Measurements from ENCODE around the gene PALMD. TPM values are rescaled to one million over a fixed set of nuclear protein-coding genes. Genes with fewer than 3 reads are reported as not detected.

The PALMD gene
- total RNA-seq, 1 experiment from 2014 or later: 0.05 TPM

DNA sequence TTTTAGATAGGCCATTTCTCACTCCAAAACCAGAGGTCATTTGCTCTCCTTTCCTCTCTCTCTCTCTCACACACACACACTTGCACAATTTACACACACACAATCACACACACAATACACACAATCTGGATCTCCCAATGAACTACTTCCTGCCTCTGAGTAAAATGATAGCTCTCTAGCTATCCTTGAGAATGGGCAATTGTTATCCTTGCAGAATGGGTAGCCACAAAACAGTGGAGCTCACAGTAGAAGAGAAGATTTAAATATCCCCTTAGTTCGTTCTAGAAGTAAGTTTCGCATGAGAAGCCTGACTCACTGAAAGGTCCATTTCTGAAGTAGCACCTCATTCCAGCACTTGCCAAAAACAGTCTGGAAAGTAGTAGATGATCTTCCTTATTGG, 17.6 kb downstream of the PALMD start:
- H3K27ac ChIP-seq (ENCODE audit: low read length): no peak overlapping the region
- TF ChIP-seq TCF7L2 (IDR thresholded peaks at IDR 0.05; ENCODE audit: low read depth, low read length): no peak
- TF ChIP-seq, protein P1, sequence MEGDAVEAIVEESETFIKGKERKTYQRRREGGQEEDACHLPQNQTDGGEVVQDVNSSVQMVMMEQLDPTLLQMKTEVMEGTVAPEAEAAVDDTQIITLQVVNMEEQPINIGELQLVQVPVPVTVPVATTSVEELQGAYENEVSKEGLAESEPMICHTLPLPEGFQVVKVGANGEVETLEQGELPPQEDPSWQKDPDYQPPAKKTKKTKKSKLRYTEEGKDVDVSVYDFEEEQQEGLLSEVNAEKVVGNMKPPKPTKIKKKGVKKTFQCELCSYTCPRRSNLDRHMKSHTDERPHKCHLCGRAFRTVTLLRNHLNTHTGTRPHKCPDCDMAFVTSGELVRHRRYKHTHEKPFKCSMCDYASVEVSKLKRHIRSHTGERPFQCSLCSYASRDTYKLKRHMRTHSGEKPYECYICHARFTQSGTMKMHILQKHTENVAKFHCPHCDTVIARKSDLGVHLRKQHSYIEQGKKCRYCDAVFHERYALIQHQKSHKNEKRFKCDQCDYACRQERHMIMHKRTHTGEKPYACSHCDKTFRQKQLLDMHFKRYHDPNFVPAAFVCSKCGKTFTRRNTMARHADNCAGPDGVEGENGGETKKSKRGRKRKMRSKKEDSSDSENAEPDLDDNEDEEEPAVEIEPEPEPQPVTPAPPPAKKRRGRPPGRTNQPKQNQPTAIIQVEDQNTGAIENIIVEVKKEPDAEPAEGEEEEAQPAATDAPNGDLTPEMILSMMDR (IDR thresholded peaks at IDR 0.05): no peak
- no peak for TF ChIP-seq SIN3A (IDR thresholded peaks at IDR 0.05; ENCODE audit: borderline replicate concordance, insufficient read depth, low read depth, low read length)
- TF ChIP-seq, protein P2, sequence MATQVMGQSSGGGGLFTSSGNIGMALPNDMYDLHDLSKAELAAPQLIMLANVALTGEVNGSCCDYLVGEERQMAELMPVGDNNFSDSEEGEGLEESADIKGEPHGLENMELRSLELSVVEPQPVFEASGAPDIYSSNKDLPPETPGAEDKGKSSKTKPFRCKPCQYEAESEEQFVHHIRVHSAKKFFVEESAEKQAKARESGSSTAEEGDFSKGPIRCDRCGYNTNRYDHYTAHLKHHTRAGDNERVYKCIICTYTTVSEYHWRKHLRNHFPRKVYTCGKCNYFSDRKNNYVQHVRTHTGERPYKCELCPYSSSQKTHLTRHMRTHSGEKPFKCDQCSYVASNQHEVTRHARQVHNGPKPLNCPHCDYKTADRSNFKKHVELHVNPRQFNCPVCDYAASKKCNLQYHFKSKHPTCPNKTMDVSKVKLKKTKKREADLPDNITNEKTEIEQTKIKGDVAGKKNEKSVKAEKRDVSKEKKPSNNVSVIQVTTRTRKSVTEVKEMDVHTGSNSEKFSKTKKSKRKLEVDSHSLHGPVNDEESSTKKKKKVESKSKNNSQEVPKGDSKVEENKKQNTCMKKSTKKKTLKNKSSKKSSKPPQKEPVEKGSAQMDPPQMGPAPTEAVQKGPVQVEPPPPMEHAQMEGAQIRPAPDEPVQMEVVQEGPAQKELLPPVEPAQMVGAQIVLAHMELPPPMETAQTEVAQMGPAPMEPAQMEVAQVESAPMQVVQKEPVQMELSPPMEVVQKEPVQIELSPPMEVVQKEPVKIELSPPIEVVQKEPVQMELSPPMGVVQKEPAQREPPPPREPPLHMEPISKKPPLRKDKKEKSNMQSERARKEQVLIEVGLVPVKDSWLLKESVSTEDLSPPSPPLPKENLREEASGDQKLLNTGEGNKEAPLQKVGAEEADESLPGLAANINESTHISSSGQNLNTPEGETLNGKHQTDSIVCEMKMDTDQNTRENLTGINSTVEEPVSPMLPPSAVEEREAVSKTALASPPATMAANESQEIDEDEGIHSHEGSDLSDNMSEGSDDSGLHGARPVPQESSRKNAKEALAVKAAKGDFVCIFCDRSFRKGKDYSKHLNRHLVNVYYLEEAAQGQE (IDR thresholded peaks at IDR 0.05; ENCODE audit: insufficient read depth in 1 of 2, low read depth in 2 of 2, low read length in 1 of 2): no peak
- TF ChIP-seq POLR2AphosphoS5 (IDR thresholded peaks at IDR 0.05; ENCODE audit: low read depth, low read length): no peak
- ChIA-PET CTCF (no interaction called here), POLR2A (no interaction called here)
- in situ Hi-C loops (cut with HindIII; ENCODE audit: low pct_unique_long_range_greater_than_20kb, low sequenced_read_pairs) (no loop called here), intact Hi-C loops (cut with micrococcal nuclease; ENCODE audit: unreplicated experiment) (no loop called here)
- H3K9me3 ChIP-seq (ENCODE audit: control insufficient read depth, insufficient read depth, low read depth, low read length): no peaks in the 10 kb centered on the region
- no peaks in the 10 kb centered on the region for H3K36me3 ChIP-seq (ENCODE audit: control insufficient read depth, insufficient read depth, low read length)
- no peak overlapping the region for H3K4me3 ChIP-seq (ENCODE audit: low read depth in 2 of 2, low read length in 2 of 2)
- ATAC-seq (no peak), DNase-seq (ENCODE audit: low read depth, low spot score) (no peak)
- no peaks in the 10 kb centered on the region for H3K27me3 ChIP-seq (ENCODE audit: control insufficient read depth, insufficient read depth, low read length)
- BruUV-seq (replicated peaks): no TSS peak
- no peaks in the 10 kb centered on the region for H3K4me1 ChIP-seq (ENCODE audit: control insufficient read depth, insufficient read depth, low read length)

DNA sequence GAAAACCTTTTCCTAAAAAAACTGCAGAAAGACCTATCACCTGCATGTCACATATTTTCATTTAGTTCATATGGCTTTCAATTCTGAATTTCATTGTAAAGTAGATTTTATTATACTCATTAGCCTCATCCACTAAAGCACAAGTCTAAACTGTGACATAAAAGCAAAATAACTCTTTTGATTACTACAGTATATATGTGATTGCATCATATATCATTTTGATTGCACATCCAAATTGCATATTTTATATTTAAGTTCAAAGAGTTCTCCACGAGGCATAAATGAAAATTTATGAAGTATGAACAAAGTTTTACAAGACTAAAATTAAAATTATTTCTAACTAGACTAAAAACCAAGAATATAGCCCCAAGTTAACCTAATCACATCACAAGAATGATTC, 19.3 kb downstream of the PALMD start:
- POLR2A ChIA-PET: no interaction called here
- ATAC-seq: no peak
- intact Hi-C loops (cut with micrococcal nuclease; ENCODE audit: unreplicated experiment): no loop called here

More for the DNA sequence above, 19.3 kb downstream of the PALMD start:
- BruUV-seq (replicated peaks): no TSS peak
- no peak for DNase-seq (ENCODE audit: low read depth, low spot score)
- no peaks in the 10 kb centered on the region for H3K9me3 ChIP-seq (ENCODE audit: control insufficient read depth, insufficient read depth, low read depth, low read length)
- H3K27ac ChIP-seq (ENCODE audit: low read length): no peak overlapping the region
- H3K27me3 ChIP-seq (ENCODE audit: control insufficient read depth, insufficient read depth, low read length): no peaks in the 10 kb centered on the region
- TF ChIP-seq TCF7L2 (IDR thresholded peaks at IDR 0.05; ENCODE audit: low read depth, low read length) (no peak), POLR2AphosphoS5 (IDR thresholded peaks at IDR 0.05; ENCODE audit: low read depth, low read length) (no peak), SIN3A (IDR thresholded peaks at IDR 0.05; ENCODE audit: borderline replicate concordance, insufficient read depth, low read depth, low read length) (no peak)
- TF ChIP-seq, protein P1 (IDR thresholded peaks at IDR 0.05): no peak
- TF ChIP-seq, protein P2 (IDR thresholded peaks at IDR 0.05; ENCODE audit: insufficient read depth in 1 of 2, low read depth in 2 of 2, low read length in 1 of 2): no peak
- no peaks in the 10 kb centered on the region for H3K4me1 ChIP-seq (ENCODE audit: control insufficient read depth, insufficient read depth, low read length)
- CTCF ChIA-PET: no interaction called here
- H3K36me3 ChIP-seq (ENCODE audit: control insufficient read depth, insufficient read depth, low read length): no peaks in the 10 kb centered on the region
- in situ Hi-C loops (cut with HindIII; ENCODE audit: low pct_unique_long_range_greater_than_20kb, low sequenced_read_pairs): no loop called here
- no peak overlapping the region for H3K4me3 ChIP-seq (ENCODE audit: low read depth in 2 of 2, low read length in 2 of 2)

Data from Panc1 (cell line).